Neuron (in vitro differentiated cells): ENCODE measurements around the gene TARBP2.

Source experiments
- H2AFZ ChIP-seq: one replicate; pipeline ENCODE4 v1.6.1; 2013; ENCODE audit warnings: low read depth, mild to moderate bottlenecking, inconsistent platforms, low read length, moderate library complexity
- H3K27me3 ChIP-seq: one replicate; pipeline ENCODE4 v1.6.1; 2013; ENCODE audit warnings: low read length; ENCODE audit not compliant: insufficient read depth
- H3K36me3 ChIP-seq: one replicate; pipeline ENCODE4 v1.6.1; 2013; ENCODE audit warnings: low read length; ENCODE audit not compliant: insufficient read depth
- H3K4me1 ChIP-seq: one replicate; pipeline ENCODE4 v1.6.1; 2013; ENCODE audit warnings: low read length; ENCODE audit not compliant: insufficient read depth
- H3K4me3 ChIP-seq: 2 replicates; pipeline ENCODE4 v1.5.1; 2013; ENCODE audit warnings: mild to moderate bottlenecking, low read length, moderate library complexity
- H3K9me3 ChIP-seq: one replicate; pipeline ENCODE4 v1.6.1; 2013; ENCODE audit warnings: low read length

TARBP2 gene

GRCh38 chr12:53464685-53465418 lies 36.2 kb upstream of the TARBP2 start:
- H3K9me3 ChIP-seq, result no peaks in the 10 kb centered on the region
- no peaks in the 10 kb centered on the region for H3K4me1 ChIP-seq
- H3K36me3 ChIP-seq, result peaks cover 100% of the 10 kb centered on the region
- no peak overlapping the region for H2AFZ ChIP-seq
- no peak overlapping the region for H3K4me3 ChIP-seq
- no peaks in the 10 kb centered on the region for H3K27me3 ChIP-seq

GRCh38 chr12:53465679-53466078 lies 35.4 kb upstream of the TARBP2 start:
- Histone ChIP-seq H3K36me3 (peaks cover 100% of the 10 kb centered on the region), H3K27me3 (no peaks in the 10 kb centered on the region), H3K4me3 (no peak overlapping the region), H3K9me3 (no peaks in the 10 kb centered on the region), H3K4me1 (no peaks in the 10 kb centered on the region), H2AFZ (no peak overlapping the region)

GRCh38 chr12:53466640-53467039 lies 34.4 kb upstream of the TARBP2 start:
- Histone ChIP-seq H3K36me3 (peaks cover 99% of the 10 kb centered on the region), H3K4me3 (no peak overlapping the region), H3K4me1 (no peaks in the 10 kb centered on the region), H3K9me3 (no peaks in the 10 kb centered on the region), H2AFZ (no peak overlapping the region), H3K27me3 (no peaks in the 10 kb centered on the region)

DNA sequence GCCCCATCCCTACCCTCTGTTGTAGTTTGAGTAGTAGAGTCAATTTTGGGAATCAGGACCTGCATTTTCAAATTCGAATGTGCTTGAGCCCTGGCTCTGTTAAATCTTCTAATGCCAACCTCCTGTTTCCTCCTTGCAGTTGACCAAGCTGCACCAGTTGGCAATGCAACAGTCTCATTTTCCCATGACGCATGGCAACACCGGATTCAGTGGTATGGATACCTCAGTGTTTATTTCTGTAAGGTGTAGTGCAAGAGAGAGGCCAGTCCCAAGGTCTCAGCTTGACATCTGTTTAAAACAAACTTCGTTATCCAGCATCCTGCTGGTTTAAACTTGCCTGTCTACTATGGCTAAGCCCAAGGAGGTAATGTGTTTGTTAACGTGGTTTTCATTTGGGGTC lies 34.0 kb upstream of the TARBP2 start:
- H3K36me3 ChIP-seq, result peaks cover 99% of the 10 kb centered on the region
- H3K9me3 ChIP-seq, result no peaks in the 10 kb centered on the region
- H2AFZ ChIP-seq, result no peak overlapping the region
- no peaks in the 10 kb centered on the region for H3K4me1 ChIP-seq
- no peak overlapping the region for H3K4me3 ChIP-seq
- no peaks in the 10 kb centered on the region for H3K27me3 ChIP-seq

- H3K9me3 ChIP-seq, result no peaks in the 10 kb centered on the region
- no peak overlapping the region for H3K4me3 ChIP-seq
- H3K4me1 ChIP-seq, result peaks cover 3% of the 10 kb centered on the region
- no peaks in the 10 kb centered on the region for H3K27me3 ChIP-seq
- no peak overlapping the region for H2AFZ ChIP-seq
- H3K36me3 ChIP-seq, result peaks cover 99% of the 10 kb centered on the region
These were observed 33.2 kb upstream of the TARBP2 start for GRCh38 chr12:53467880-53468279.

GRCh38 chr12:53468282-53468681 lies 32.8 kb upstream of the TARBP2 start:
- no peaks in the 10 kb centered on the region for H3K9me3 ChIP-seq
- peaks cover 3% of the 10 kb centered on the region for H3K4me1 ChIP-seq
- H2AFZ ChIP-seq, result no peak overlapping the region
- H3K4me3 ChIP-seq, result no peak overlapping the region
- H3K27me3 ChIP-seq, result no peaks in the 10 kb centered on the region
- peaks cover 97% of the 10 kb centered on the region for H3K36me3 ChIP-seq

DNA sequence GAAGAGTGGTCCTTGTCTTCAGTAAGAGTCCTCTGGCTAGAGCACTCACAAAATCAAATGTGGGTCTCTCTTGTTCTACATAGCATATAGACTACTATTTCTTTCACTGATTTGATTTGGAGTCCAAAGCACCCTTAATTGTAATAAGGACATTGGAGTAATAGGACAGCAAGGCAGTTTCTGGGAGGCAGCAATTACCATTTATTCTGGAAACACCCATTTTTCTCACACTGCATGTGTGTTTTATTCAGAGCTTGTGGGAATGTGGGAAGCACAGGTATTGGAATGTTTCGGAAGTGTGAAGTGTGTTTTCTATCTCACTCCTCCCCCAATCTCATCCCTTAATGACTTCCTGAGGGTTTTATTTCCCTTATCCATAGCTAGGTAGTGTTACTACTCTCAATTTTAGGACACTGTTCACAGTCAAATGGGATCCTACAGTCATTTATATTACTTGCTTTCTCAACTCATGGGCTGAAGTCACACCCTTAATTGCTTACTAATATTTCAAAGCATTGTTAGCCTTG lies 29.0 kb upstream of the TARBP2 start:
- Histone ChIP-seq H3K4me1 (peaks cover 13% of the 10 kb centered on the region), H2AFZ (no peak overlapping the region), H3K36me3 (peaks cover 96% of the 10 kb centered on the region), H3K4me3 (no peak overlapping the region), H3K27me3 (no peaks in the 10 kb centered on the region), H3K9me3 (no peaks in the 10 kb centered on the region)

GRCh38 chr12:53474077-53474476 lies 27.0 kb upstream of the TARBP2 start:
- Histone ChIP-seq H3K36me3 (peaks cover 93% of the 10 kb centered on the region), H3K27me3 (no peaks in the 10 kb centered on the region), H2AFZ (no peak overlapping the region), H3K9me3 (no peaks in the 10 kb centered on the region), H3K4me1 (peaks cover 21% of the 10 kb centered on the region), H3K4me3 (no peak overlapping the region)

DNA sequence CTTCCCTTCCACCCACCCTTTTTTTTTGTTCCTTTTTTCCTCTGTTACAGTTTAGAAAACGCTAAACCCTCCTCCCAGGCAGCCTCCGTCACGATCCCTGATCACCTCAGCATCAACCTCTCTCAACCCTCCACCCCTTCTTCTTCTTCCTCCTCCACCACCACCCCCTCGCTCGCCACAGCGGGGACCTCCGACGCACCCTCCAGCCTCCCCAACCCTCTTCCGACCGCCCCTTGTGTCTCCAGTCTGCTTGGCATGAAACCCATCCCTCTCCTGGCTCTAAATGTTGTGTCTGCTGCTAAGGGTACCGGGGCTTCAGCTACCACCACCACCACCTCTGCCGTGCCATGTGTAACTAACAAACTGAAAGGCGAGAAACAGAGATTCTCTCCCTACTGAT lies 26.3 kb upstream of the TARBP2 start:
- Histone ChIP-seq H3K27me3 (no peaks in the 10 kb centered on the region), H3K36me3 (peaks cover 92% of the 10 kb centered on the region), H3K9me3 (no peaks in the 10 kb centered on the region), H3K4me1 (peaks cover 27% of the 10 kb centered on the region), H3K4me3 (no peak overlapping the region), H2AFZ (no peak overlapping the region)

DNA sequence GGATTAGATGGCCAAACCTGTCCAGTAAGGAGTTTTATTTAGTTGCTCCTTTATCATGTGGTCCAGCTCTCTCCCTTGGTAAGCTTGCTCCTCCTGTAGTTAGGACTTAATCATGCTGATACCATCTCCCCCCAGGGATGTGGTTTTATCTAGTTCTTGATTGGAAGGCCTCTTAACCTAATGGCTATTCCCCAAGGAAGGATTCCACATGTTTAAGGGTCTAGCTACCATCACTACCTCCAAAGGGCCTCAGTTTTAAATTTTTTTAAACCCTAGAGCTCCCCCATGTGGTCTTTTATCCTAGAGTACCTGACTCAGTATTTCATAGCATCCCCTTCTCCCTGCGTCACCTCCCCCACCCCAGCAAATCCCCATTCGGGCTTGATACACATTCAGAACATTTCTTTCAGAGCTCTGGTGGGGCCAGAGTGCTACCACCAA lies 24.3 kb upstream of the TARBP2 start:
- Histone ChIP-seq H2AFZ (no peak overlapping the region), H3K4me1 (peaks cover 31% of the 10 kb centered on the region), H3K27me3 (no peaks in the 10 kb centered on the region), H3K4me3 (no peak overlapping the region), H3K36me3 (peaks cover 90% of the 10 kb centered on the region), H3K9me3 (no peaks in the 10 kb centered on the region)

GRCh38 chr12:53478865-53479264 lies 22.2 kb upstream of the TARBP2 start:
- Histone ChIP-seq H3K4me1 (peaks cover 24% of the 10 kb centered on the region), H3K9me3 (no peaks in the 10 kb centered on the region), H3K36me3 (peaks cover 92% of the 10 kb centered on the region), H3K4me3 (no peak overlapping the region), H2AFZ (no peak overlapping the region), H3K27me3 (no peaks in the 10 kb centered on the region)

DNA sequence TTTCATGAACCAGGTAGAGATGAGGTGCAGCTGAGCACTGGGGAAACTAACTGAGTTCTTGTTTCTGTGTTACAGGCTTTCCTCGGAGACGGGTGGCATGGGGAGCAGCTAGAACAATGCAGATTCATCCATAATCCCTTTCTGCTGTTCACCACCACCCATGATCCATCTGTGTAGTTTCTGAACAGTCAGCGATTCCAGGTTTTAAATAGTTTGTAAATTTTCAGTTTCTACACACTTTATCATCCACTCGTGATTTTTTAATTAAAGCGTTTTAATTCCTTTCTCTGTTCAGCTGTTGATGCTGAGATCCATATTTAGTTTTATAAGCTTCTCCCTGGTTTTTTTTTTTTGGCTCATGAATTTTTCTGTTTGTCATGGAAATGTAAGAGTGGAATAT lies 21.8 kb upstream of the TARBP2 start:
- no peaks in the 10 kb centered on the region for H3K27me3 ChIP-seq
- H3K4me3 ChIP-seq, result no peak overlapping the region
- peaks cover 91% of the 10 kb centered on the region for H3K36me3 ChIP-seq
- no peaks in the 10 kb centered on the region for H3K9me3 ChIP-seq
- H3K4me1 ChIP-seq, result peaks cover 23% of the 10 kb centered on the region
- H2AFZ ChIP-seq, result no peak overlapping the region

DNA sequence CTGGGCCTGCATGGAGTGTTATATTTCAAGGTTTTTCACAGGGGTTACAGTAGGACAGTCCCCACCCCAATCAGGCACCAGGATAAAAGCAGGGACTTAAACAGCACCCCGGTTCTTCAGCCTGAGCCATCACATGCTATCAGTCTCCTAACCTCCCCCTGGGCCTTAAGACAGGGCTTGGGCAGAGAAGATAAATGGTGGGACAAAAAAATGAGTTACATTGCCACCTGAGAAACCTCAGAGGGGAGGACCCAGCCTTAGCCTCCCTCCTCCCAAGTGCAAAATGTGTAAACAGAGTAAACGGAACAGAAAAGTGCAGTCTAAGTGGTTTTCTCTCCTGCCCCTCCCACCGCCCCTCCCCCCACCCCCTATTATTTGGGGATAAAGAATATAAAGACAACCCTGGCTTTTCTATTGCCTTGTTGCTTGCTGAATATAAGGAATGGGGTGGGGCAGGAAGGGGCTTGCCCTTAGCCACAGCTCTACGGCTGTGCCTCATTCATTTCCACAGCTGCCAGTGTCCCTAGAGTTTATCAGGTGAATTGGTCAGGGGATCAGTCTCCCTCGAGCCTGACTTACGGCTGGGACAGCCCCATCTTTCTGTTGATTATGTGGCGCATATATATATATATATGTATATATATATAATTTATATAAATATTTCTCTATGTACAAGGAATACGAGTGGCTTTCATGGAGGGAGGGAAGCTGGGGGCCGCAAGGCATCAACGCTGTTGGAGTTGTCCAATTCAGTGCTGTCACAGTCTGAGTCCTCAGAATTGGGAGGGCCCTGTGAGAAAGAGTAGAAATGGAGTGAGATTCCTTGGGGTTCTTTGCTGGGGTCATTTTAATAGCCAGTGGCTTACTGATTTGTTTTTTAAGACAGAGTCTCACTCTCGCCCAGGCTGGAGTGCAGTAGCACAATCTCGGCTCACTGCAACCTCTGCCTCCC lies 20.3 kb upstream of the TARBP2 start:
- no peaks in the 10 kb centered on the region for H3K9me3 ChIP-seq
- H3K4me3 ChIP-seq, result no peak overlapping the region
- H3K36me3 ChIP-seq, result peaks cover 89% of the 10 kb centered on the region
- no peaks in the 10 kb centered on the region for H3K27me3 ChIP-seq
- H3K4me1 ChIP-seq, result peaks cover 18% of the 10 kb centered on the region
- no peak overlapping the region for H2AFZ ChIP-seq
